Kidney epithelial cell (primary cell): ENCODE data around the gene PAAF1. TPM values are rescaled to one million over a fixed set of nuclear protein-coding genes. Genes with fewer than 3 reads are reported as not detected.

ENCODE experiments used
- DNase-seq: peaks from one replicate; pipeline ENCODE4 v3.0.0-alpha.2; 2010; ENCODE audit warnings: low read depth
- H3K27me3 ChIP-seq: 2 replicates; pipeline ENCODE4 v1.6.0; 2011; ENCODE audit warnings: low read length; ENCODE audit not compliant: control insufficient read depth, insufficient read depth
- H3K36me3 ChIP-seq: 2 replicates; pipeline ENCODE4 v1.5.1; 2011; ENCODE audit warnings: low read length; ENCODE audit not compliant: control insufficient read depth, insufficient read depth
- H3K4me3 ChIP-seq: 2 replicates; pipeline ENCODE4 v1.5.1; 2011; ENCODE audit warnings: low read depth, mild to moderate bottlenecking, control low read depth, low read length
- CTCF ChIP-seq: IDR thresholded peaks from 2 replicates; pipeline ENCODE4 v1.5.1; 2011; ENCODE audit warnings: mild to moderate bottlenecking, moderate library complexity, low read length, control low read depth, inconsistent platforms; ENCODE audit not compliant: insufficient read depth, poor library complexity, severe bottlenecking
- total RNA-seq: library from RNA; depleted of rRNA; stranded (reverse); fragments of >200 nt; gene quantifications from 2 replicates; pipeline ENCODE4 v1.2.3, GENCODE V29; 2015

The PAAF1 gene
- total RNA-seq, 1 donor from 2014 or later: 11.9 TPM

GRCh38 chr11:73946798-73947458 is 70.1 kb downstream of the PAAF1 start:
- Histone ChIP-seq H3K4me3 (no peak overlapping the region), H3K27me3 (no peaks in the 10 kb centered on the region), H3K36me3 (no peaks in the 10 kb centered on the region)
- no peak for TF ChIP-seq CTCF
- DNase-seq: no peak

- Histone ChIP-seq H3K4me3 (no peak overlapping the region), H3K27me3 (no peaks in the 10 kb centered on the region), H3K36me3 (no peaks in the 10 kb centered on the region)
- no peak for TF ChIP-seq CTCF
- DNase-seq: no peak
Measured at GRCh38 chr11:73949246-73949645, 72.4 kb downstream of the PAAF1 start.

- no peak for TF ChIP-seq CTCF
- DNase-seq: no peak
- H3K4me3 ChIP-seq: no peak overlapping the region
- H3K27me3 ChIP-seq: no peaks in the 10 kb centered on the region
- no peaks in the 10 kb centered on the region for H3K36me3 ChIP-seq
Measured at GRCh38 chr11:73949912-73950311, 73.1 kb downstream of the PAAF1 start.

DNA sequence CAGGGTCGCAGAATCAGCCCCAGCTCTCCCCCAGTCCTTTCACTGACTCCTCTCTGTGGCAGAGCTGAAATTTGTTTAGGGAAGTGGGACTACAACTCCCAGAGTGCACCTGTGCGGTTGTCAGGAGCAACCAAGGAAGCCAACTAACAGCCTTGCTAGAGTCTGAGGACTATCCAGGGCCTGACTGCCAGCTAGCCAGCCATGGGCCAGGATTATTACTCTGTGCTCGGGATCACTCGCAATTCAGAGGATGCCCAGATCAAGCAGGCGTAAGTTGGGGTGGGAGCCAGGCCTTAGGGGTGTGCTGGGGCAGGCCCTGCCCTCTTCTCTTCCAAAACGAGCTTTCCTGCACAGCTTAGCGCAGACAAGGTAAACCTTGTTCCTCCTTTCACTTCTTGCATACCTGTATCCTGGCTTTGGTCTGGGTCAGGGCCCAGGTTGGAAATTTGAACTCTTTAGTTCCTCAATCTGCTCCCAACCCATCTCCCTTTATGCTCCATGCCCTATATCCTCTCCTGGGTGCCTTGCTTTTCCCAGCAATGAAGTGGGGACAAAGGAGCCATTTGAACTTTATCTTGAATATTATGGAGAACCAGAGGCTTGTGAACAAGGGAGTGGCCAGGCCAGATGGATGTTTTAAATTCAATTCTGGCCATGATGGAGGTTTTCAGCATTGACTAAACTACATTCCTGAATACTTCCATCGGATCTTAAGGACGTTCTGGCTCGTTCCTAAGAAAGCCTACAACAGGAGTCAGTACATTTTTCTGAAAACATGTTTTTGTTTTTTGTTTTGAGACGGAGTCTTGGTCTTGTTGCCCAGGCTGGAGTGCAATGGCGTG is 74.3 kb downstream of the PAAF1 start, which contains the start of gene DNAJB13:
Gene DNAJB13 (plus strand): TSS at position 158 of the 842 bp plus-strand sequence. CDS start 44 bp downstream, at position 202.
- no peaks in the 10 kb centered on the region for H3K27me3 ChIP-seq
- no peak for TF ChIP-seq CTCF
- no peak within 1 kb of the TSS for H3K4me3 ChIP-seq
- DNase-seq: no peak
- H3K36me3 ChIP-seq: no peaks in the 10 kb centered on the region

DNA sequence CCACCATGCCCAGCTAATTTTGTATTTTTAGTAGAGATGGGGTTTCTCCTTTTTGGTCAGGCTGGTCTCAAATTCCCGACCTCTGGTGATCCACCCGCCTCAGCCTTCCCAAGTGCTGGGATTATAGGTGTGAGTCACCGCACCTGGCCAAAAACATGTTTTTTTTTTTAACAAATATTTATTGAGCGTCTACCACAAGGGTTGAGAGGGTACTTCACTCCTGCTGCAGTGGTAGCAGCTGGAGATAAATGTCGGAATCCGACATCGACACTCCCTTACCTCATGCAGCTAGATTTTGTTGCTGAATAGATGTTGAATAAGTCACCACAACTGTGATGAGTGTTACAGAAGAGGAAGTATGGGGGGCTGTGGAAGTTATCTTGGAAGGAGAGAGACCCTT is 75.0 kb downstream of the PAAF1 start:
- TF ChIP-seq CTCF: no peak

More for the DNA sequence above, 75.0 kb downstream of the PAAF1 start:
- no peaks in the 10 kb centered on the region for H3K36me3 ChIP-seq
- H3K4me3 ChIP-seq: no peak overlapping the region
- H3K27me3 ChIP-seq: no peaks in the 10 kb centered on the region
- no peak for DNase-seq
